GM10266 (cell line): Measurements from ENCODE around the gene DLEU7.

Source experiments
- DNase-seq: peaks from one replicate; pipeline ENCODE4 v3.0.0; 2012; ENCODE audit errors: extremely low spot score
- CTCF ChIP-seq: IDR thresholded peaks from 2 replicates; pipeline ENCODE4 v1.5.1; 2012; ENCODE audit warnings: mild to moderate bottlenecking, low read depth; ENCODE audit not compliant: control insufficient read depth, insufficient read depth; ENCODE audit errors: missing control alignments

Gene DLEU7

GRCh38 chr13:50843257-50844083, at the start of gene DLEU7:
DLEU7 (minus strand) TSS chr13:50843692; CDS start chr13:50843646, 46 bp downstream.
- TF ChIP-seq CTCF = no peak
- DNase-seq = no peak

- DNase-seq = peak; percentile 35
- no peak for TF ChIP-seq CTCF
These were observed 48.9 kb upstream of the DLEU7 start for GRCh38 chr13:50892210-50892944.

- no peak for TF ChIP-seq CTCF
These were observed 47.7 kb upstream of the DLEU7 start for GRCh38 chr13:50891206-50891605.

GRCh38 chr13:50889317-50889716, 45.8 kb upstream of the DLEU7 start:
- no peak for DNase-seq
- TF ChIP-seq CTCF = no peak

More at GRCh38 chr13:50891206-50891605, 47.7 kb upstream of the DLEU7 start:
- no peak for DNase-seq

- TF ChIP-seq CTCF = no peak
- no peak for DNase-seq
These were observed 44.9 kb upstream of the DLEU7 start for GRCh38 chr13:50888362-50888761.

GRCh38 chr13:50887151-50887550, 43.7 kb upstream of the DLEU7 start:
- TF ChIP-seq CTCF = no peak
- DNase-seq = no peak

GRCh38 chr13:50884265-50884664, 40.8 kb upstream of the DLEU7 start:
- no peak for DNase-seq
- TF ChIP-seq CTCF = no peak
